ENCODE results near the gene DPH7.

DNA sequence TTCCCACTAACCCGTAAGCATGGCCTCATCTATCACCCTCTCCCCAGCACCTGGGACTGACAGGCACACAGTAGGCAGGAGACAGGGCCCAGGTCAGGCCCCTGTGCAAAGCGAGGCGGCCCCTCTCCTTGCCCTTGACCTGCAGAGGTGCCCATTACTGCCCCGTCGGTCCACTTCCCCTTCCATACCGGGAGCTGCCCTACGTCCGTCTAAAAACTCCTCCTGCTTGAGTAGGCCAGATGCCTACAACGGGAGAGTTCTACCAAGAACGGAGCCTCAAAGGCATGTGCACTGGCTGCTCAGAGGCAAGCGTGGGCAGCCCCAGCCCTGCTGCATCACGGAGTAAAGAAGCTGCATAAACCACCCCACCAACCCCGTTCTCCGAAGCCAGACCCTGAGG, 4.6 kb upstream of the DPH7 start:
- TF ChIP-seq CTCF (conservative IDR thresholded peaks at IDR 0.05; ENCODE audit: low read length): no peak
- TF ChIP-seq EZH2phosphoT487 (IDR thresholded peaks at IDR 0.05; ENCODE audit: borderline replicate concordance): no peak
